GM12878 (cell line): ENCODE results near the gene TMEM72. TPM values are rescaled to one million over a fixed set of nuclear protein-coding genes. Genes with fewer than 3 reads are reported as not detected.

ENCODE experiments used
- ATAC-seq: fragments of 200-7000 bp; cut with Tn5 transposase; 3 replicates; pipeline ENCODE4 v1.9.1; 2020; ENCODE audit warnings: mild to moderate bottlenecking, moderate library complexity
- BruUV-seq: library from RNA; stranded (reverse); fragments of 400-500 nt; replicated peaks from 2 replicates; lab custom pipeline; 2021; lab: Mats Ljungman, UMichigan
- CTCF ChIA-PET: fragments of 300-600 bp; sonication (Branson Sonifier 250); formaldehyde crosslinking; extraction: SDS; loops from one replicate; lab custom pipeline; 2021; ENCODE audit warnings: inconsistent platforms; lab: Yijun Ruan, JAX
- POLR2A ChIA-PET: fragments of 350-600 bp; formaldehyde crosslinking; extraction: SDS; loops from one replicate; lab custom pipeline; 2021; ENCODE audit warnings: inconsistent platforms; lab: Charles Lee
- RAD21 ChIA-PET: fragments of 300-600 bp; sonication (Branson Sonifier 250); formaldehyde crosslinking; loops from one replicate; lab custom pipeline; 2023; ENCODE audit warnings: antibody characterized with exemption; ENCODE audit not compliant: unreplicated experiment; lab: Charles Lee
- SMC1A ChIA-PET: fragments of 300-600 bp; sonication (Branson Sonifier 250); formaldehyde crosslinking; loops from one replicate; lab custom pipeline; 2023; ENCODE audit not compliant: unreplicated experiment, uncharacterized antibody; lab: Charles Lee
- DNase-seq: peaks from one replicate; pipeline ENCODE4 v3.0.0-alpha.2; 2011; ENCODE audit warnings: low read depth, low spot score
- FAIRE-seq: peaks from 3 replicates; lab custom pipeline; 2011; peaks lifted over from hg19 to GRCh38; lab: Jason Lieb, UNC
- H2AFZ ChIP-seq: 2 replicates; pipeline ENCODE4 v1.6.0; 2011; ENCODE audit warnings: low read depth, low read length, control low read depth; ENCODE audit not compliant: control insufficient read depth
- H3K27ac ChIP-seq: 2 replicates; pipeline ENCODE4 v1.5.1; 2011; ENCODE audit warnings: control low read depth; ENCODE audit not compliant: control insufficient read depth, insufficient read depth
- H3K27me3 ChIP-seq, 2 experiments: replicated peaks in 1 of 2; 2 replicates each; pipeline versions ENCODE4 v1.6.0 to v1.6.1; 2011; ENCODE audit warnings: low read length in 1 of 2; ENCODE audit not compliant: control insufficient read depth in 2 of 2, insufficient read depth in 2 of 2
- H3K36me3 ChIP-seq, 2 experiments: 2 replicates each; pipeline ENCODE4 v1.5.1; 2011; ENCODE audit warnings: low read length in 1 of 2; ENCODE audit not compliant: control insufficient read depth in 2 of 2, insufficient read depth in 2 of 2
- H3K4me1 ChIP-seq: 2 replicates; pipeline ENCODE4 v1.6.1; 2011; ENCODE audit warnings: mild to moderate bottlenecking, low read length, moderate library complexity, mixed read lengths; ENCODE audit not compliant: control insufficient read depth, insufficient read depth
- H3K4me2 ChIP-seq: 2 replicates; pipeline ENCODE4 v1.6.0; 2011; ENCODE audit warnings: control low read depth; ENCODE audit not compliant: control insufficient read depth, insufficient read depth
- H3K4me3 ChIP-seq: fragments of 200-600 bp; sonication (generic); 2 replicates; pipeline ENCODE4 v1.5.1; 2016
- H3K79me2 ChIP-seq: 2 replicates; pipeline ENCODE4 v1.6.0; 2011; ENCODE audit warnings: low read length; ENCODE audit not compliant: control insufficient read depth, insufficient read depth
- H3K9ac ChIP-seq: 2 replicates; pipeline ENCODE4 v1.8.0; 2011; ENCODE audit warnings: low read length, control low read depth, mixed read lengths; ENCODE audit not compliant: control insufficient read depth, insufficient read depth
- H3K9me3 ChIP-seq: replicated peaks from 3 replicates; pipeline ENCODE4 v1.5.1; 2011; ENCODE audit warnings: mild to moderate bottlenecking, low read length; ENCODE audit not compliant: control insufficient read depth, insufficient read depth
- H4K20me1 ChIP-seq: 2 replicates; pipeline ENCODE4 v1.6.0; 2011; ENCODE audit not compliant: control insufficient read depth, insufficient read depth
- BHLHE40 ChIP-seq, 2 experiments: fragments of 450-650 bp in 1 of 2; IDR thresholded peaks; 2 replicates each; pipeline ENCODE4 v1.6.1; 2011 to 2017; ENCODE audit warnings: low read depth in 2 of 2, borderline replicate concordance in 1 of 2, improper control_type of control experiment in 1 of 2, low read length in 1 of 2, mild to moderate bottlenecking in 1 of 2
- CBX3 ChIP-seq: fragments of 200-600 bp; sonication (generic); IDR thresholded peaks from 2 replicates; pipeline ENCODE4 v1.6.1; 2016; ENCODE audit warnings: low read depth, borderline replicate concordance
- LARP7 ChIP-seq: fragments of 450-650 bp; IDR thresholded peaks from 2 replicates; pipeline ENCODE4 v1.6.1; 2017; ENCODE audit warnings: mild to moderate bottlenecking
- NFXL1 ChIP-seq: fragments of 450-650 bp; IDR thresholded peaks from 2 replicates; pipeline ENCODE4 v1.6.1; 2017; ENCODE audit warnings: antibody characterized with exemption, mild to moderate bottlenecking, borderline replicate concordance
- POLR2A ChIP-seq: IDR thresholded peaks from 2 replicates; pipeline ENCODE4 v1.6.1; 2011; ENCODE audit warnings: low read depth, mild to moderate bottlenecking, low read length
- POLR2AphosphoS5 ChIP-seq: IDR thresholded peaks from 2 replicates; pipeline ENCODE4 v1.6.1; 2011; ENCODE audit warnings: mild to moderate bottlenecking, low read length, inconsistent platforms
- TBL1XR1 ChIP-seq: IDR thresholded peaks from 2 replicates; pipeline ENCODE4 v1.6.1; 2012; ENCODE audit warnings: low read depth, low read length, improper control_type of control experiment
- WGBS: methylation state at CpG from one replicate; pipeline ENCODE4 v1.1.6; 2016; ENCODE audit warnings: low lambda C conversion rate; ENCODE audit not compliant: insufficient replicate concordance, insufficient coverage; ENCODE audit errors: missing lambda C conversion rate; 5-methylcytosine and 5-hydroxymethylcytosine counted together
- in situ Hi-C: fragments of 300-500 bp; cut with MboI; formaldehyde crosslinking; loops from 9 replicates; pipeline ENCODE4 v1.14.3; 2018; ENCODE audit warnings: mixed read lengths
- intact Hi-C: fragments of 100-400 bp; cut with micrococcal nuclease; formaldehyde crosslinking; loops from one replicate; pipeline ENCODE4 v1.14.2; 2022; ENCODE audit not compliant: unreplicated experiment
- polyA plus RNA-seq, 11 experiments: library from polyadenylated mRNA; depleted of rRNA in 4 of 11; unstranded in 6 of 11; stranded (reverse) in 5 of 11; fragments of >200 nt; fragmentation: Nextera tagmentation in 4 of 11; fragmentation: Illumina TruSeq in 1 of 11; extraction: Ambion mirVana in 4 of 11; extraction: Trizol in 1 of 11; gene quantifications; 1 replicate in 1 of 11; 2 replicates in 10 of 11; pipeline versions ENCODE4 v1.2.1 to v1.2.3, GENCODE V29; 2011 to 2016; ENCODE audit warnings: inconsistent platforms in 2 of 11, missing spikeins in 2 of 11, low read depth in 1 of 11
- total RNA-seq, 4 experiments: library from RNA; depleted of rRNA in 3 of 4; stranded (reverse); fragments of >200 nt in 3 of 4; fragmentation: Illumina TruSeq in 1 of 4; extraction: Trizol in 1 of 4; gene quantifications; 2 replicates each; pipeline versions ENCODE4 v1.2.1 to v1.2.3, GENCODE V29; 2013 to 2021
- TF ChIP-seq, protein P1 (sequence below): IDR thresholded peaks from 2 replicates; pipeline ENCODE4 v1.6.1; 2012; ENCODE audit warnings: mild to moderate bottlenecking, low read depth, low read length

Gene TMEM72
- total and polyA plus RNA-seq, 10 of the 15 experiments (the other 5 are each of a cell fraction or from before 2014, with no cell fraction given), result 0.12 TPM; not detected in 9

DNA sequence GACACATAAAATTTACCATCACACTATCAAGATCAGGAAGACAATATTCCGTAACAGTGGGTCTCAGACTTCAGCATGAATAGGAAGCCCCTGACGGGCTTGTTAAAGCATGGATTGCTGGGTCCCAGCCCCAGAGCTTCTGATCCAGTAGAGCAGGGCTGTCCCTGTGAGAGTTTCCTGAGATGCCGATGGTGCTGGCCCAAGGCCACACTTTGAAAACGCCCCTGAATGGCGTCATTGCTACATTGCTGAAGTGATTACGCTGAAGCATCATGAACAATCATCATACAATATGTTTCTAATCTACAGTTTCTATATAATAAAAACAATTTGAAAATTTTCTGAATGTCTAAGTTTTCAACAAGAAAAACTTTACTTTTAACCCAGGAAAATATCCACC, 38.0 kb upstream of the TMEM72 start (continued):
- TF ChIP-seq, protein P1, sequence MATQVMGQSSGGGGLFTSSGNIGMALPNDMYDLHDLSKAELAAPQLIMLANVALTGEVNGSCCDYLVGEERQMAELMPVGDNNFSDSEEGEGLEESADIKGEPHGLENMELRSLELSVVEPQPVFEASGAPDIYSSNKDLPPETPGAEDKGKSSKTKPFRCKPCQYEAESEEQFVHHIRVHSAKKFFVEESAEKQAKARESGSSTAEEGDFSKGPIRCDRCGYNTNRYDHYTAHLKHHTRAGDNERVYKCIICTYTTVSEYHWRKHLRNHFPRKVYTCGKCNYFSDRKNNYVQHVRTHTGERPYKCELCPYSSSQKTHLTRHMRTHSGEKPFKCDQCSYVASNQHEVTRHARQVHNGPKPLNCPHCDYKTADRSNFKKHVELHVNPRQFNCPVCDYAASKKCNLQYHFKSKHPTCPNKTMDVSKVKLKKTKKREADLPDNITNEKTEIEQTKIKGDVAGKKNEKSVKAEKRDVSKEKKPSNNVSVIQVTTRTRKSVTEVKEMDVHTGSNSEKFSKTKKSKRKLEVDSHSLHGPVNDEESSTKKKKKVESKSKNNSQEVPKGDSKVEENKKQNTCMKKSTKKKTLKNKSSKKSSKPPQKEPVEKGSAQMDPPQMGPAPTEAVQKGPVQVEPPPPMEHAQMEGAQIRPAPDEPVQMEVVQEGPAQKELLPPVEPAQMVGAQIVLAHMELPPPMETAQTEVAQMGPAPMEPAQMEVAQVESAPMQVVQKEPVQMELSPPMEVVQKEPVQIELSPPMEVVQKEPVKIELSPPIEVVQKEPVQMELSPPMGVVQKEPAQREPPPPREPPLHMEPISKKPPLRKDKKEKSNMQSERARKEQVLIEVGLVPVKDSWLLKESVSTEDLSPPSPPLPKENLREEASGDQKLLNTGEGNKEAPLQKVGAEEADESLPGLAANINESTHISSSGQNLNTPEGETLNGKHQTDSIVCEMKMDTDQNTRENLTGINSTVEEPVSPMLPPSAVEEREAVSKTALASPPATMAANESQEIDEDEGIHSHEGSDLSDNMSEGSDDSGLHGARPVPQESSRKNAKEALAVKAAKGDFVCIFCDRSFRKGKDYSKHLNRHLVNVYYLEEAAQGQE, result no peak
- no peak for TF ChIP-seq BHLHE40 (IDR thresholded peaks at IDR 0.05; ENCODE audit: borderline replicate concordance in 1 of 2, low read depth in 2 of 2, low read length in 1 of 2)
- TF ChIP-seq TBL1XR1, result no peak
- TF ChIP-seq POLR2AphosphoS5, result no peak
- TF ChIP-seq NFXL1, result no peak
- no peak for TF ChIP-seq POLR2A
- no peak for TF ChIP-seq LARP7

DNA sequence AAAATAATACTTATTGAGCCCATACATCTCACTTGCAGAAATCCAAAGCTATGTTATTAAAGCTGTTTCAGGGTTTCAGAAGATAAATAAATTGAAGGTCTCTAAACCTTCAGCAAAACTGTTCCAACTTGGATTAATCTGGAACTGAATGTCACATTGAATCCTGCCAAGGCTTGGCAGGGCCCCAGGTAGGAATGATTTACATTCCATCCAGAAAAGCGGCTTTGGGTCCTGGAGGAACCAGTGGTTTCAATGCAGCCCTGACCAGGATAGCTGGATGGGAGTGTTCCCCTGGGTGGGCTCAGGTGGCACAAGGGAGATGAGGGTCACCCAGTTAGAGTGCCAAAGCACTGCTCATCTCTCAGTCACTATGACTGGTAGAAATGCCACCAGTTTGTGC, 37.0 kb upstream of the TMEM72 start:
- H2AFZ ChIP-seq, result no peak overlapping the region
- 7% methylated on average over 1 of the region's 1 CpG for WGBS
- H3K36me3 ChIP-seq, result no peaks in the 10 kb centered on the region
- peaks cover 0 to 4% of the 10 kb centered on the region in 2 experiments; a peak in 3 of 4 replicates for H3K27me3 ChIP-seq
- CTCF ChIA-PET, result no interaction called here
- H3K27ac ChIP-seq, result no peak overlapping the region
- no peak for FAIRE-seq
- no peak overlapping the region for H3K9ac ChIP-seq
- no peak overlapping the region for H3K4me2 ChIP-seq
- intact Hi-C loops (no loop called here), in situ Hi-C loops (loop anchor here (25.0 kb wide), 1 partner anchor 487 kb away; the partner anchor contains the start of gene CXCL12)
- POLR2A ChIA-PET, result no interaction called here
- RAD21 ChIA-PET, result no interaction called here
- BruUV-seq, result no TSS peak
- H4K20me1 ChIP-seq, result no peaks in the 10 kb centered on the region
- no peaks in the 10 kb centered on the region for H3K79me2 ChIP-seq
- H3K9me3 ChIP-seq, result no peaks in the 10 kb centered on the region
- H3K4me3 ChIP-seq, result no peak overlapping the region
- DNase-seq, result no peak
- no peak for TF ChIP-seq CBX3
- no peaks in the 10 kb centered on the region for H3K4me1 ChIP-seq
- SMC1A ChIA-PET, result no interaction called here
- no peak for ATAC-seq
